HG02943 (cell line): ENCODE measurements around the gene IL17B.

ENCODE experiments used
- ATAC-seq: cut with Tn5 transposase; IDR thresholded peaks from one replicate; pipeline ENCODE4 v1.9.1; 2021; ENCODE audit warnings: mild to moderate bottlenecking, low read depth, moderate library complexity; ENCODE audit not compliant: unreplicated experiment

Gene IL17B

DNA sequence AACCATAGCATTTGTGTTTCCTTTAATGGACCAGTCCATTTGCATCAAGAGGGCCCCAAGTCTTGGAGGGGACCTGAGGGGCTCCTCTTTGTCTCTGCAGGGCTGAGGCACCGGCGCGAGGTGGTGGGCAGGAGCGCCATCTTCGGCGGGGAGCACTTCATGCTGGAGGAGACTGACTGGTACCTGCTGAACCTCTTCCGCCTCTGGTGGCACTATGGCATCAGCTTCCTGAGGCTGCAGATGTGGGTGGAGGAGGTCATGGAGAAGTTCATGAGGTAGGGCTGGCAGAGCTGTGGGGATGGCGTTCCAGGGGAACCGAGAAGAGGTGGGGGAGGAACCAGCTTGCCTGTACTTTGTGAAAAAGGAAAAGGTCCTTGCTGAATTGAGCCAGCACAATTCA is 15.2 kb downstream of the IL17B start:
- ATAC-seq = no peak

DNA sequence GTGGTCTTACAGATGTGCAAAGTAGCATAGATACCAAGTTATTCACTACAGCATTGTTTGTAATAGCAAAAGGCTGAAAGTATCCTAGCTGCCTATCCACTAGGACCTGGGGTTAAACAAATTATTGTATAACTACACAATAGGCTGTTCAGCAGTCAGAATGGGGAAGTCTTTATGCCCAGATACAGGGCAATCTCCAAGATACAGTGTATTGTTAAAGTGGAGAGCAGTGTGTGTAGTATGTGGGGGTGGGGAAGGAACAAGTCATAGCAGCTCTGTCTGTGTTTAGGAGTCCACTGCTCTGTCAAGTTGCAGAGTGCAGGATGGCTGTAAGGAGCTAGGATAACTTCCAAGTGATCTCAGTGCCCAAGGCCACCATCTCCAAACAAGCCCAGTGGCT is 15.7 kb downstream of the IL17B start:
- no peak for ATAC-seq

DNA sequence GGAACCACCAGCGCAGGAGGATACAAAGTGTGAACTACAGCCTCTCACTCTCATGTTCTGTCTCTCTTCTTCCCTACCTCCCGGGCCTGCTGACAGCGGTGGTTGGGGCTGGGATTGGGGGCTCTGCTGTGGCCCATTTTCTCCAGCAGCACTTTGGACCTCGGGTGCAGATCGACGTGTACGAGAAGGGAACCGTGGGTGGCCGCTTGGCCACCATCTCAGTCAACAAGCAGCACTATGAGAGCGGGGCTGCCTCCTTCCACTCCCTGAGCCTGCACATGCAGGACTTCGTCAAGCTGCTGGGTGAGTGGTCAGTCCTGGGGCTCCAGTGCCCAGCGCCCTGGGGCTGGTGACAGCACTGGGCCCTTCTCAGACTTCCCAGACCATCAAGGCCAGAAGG is 16.6 kb downstream of the IL17B start:
- no peak for ATAC-seq

DNA sequence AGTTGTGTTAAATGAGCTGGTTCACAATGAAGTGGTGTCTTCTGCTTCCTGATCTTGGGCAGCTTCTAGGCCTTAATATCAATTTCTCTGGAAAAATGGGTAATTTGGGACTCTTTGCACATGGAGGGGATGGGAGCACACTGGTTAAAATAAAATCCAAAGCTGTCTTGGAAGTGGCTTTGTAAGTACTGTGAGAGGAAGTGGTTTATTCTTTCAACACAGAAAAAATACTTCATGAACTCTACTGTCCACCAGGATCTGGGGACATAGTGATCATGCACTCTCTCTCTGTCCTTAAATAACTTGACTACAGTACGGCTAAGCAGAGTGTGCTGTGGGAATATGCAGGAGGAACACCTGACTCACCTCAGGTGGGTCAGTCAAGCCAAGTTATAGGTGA is 18.8 kb downstream of the IL17B start:
- no peak for ATAC-seq

DNA sequence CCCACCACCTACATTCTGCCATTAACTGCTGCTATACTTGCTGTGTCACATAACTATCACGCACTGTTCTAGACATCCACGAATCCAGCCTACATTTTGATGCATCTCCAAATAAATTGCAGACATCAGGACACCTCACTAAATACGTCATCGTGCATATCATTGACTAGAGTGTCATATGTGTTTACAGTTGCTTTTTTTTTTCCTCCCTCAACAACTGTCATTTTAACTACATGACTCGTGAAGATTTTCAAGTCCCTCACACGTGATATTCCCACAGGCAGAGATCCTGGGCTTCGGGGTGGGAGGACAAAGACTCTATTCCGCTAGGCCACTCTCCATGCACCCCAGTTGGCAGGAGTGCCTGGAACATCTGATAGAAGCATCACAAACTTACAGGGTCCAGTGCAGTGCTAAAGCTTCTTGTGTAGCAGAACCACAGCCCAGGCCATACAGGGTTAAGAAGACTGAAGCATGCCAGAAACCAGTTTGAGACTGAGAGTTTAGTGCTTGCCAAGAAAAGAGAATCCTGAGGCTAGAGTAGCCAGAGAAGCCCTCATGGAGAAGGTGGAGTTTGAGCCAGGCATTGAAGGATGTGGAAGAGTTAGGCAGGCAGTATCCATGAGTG is 20.1 kb downstream of the IL17B start:
- no peak for ATAC-seq

DNA sequence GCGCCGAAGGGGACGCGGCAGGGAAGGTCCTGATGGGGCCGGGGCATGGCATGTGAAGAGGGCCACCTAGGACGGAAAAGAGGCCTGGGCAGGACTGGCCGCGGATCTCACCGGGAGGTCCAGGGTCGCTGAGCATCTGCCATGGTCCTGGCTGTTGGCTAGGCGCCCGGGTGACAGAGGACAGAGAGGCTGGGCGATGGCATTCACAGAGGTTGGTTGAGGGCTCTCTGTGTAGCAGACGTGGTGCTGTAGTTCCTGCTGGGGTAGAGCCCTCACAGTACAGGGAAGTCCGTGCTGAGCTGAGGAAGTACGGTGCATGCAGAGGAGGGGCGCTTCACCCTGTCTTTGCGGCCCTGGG is 20.8 kb downstream of the IL17B start:
- peak; percentile 9 for ATAC-seq

DNA sequence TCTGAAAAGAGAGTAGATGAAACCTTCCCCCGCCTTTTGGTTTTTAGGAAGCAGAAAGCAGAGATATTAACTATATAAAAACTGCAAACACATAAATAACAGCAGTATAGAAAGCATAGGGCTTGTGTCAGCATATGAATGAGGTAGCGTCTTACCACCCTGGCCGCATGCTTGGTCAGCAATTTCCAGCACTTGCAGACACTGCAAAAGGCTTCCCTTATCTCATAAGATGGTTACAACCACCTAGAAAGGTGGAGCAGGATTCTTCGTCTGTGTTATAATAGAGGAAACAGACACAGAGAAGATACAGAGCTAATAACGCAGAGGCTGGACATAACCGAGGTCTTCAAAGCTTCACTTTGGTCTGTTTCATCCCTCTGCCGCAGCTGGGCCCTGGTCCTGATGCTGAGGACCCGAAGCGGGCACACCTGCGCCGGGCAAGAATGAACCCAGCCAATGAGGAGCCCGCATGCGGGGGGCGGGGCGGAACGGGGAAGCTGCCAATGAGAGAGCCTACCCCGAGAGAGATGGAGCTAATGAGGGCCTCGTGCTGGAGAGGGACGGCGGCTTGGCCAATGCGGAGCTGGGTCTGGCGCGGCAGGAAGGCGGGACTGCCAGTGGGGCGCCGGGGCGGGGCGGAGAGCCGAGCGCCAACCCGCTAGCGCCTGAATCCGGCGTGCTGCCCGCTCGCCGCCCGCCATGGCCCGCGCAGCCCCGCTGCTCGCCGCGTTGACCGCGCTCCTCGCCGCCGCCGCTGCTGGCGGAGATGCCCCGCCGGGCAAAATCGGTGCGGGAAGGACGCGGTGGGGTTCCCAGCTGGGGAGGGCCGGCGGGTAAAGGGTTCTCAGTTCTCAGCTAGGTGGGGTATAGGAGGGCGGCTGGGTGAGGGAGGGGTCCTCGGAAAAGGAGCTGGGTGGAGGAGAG is 21.5 kb downstream of the IL17B start, which contains the start of gene PCYOX1L:
Gene PCYOX1L, plus strand, starts transcription at position 677 of the 924 bp plus-strand sequence. Its CDS starts 23 bp downstream, at position 700.
- peak; percentile 100 for ATAC-seq

DNA sequence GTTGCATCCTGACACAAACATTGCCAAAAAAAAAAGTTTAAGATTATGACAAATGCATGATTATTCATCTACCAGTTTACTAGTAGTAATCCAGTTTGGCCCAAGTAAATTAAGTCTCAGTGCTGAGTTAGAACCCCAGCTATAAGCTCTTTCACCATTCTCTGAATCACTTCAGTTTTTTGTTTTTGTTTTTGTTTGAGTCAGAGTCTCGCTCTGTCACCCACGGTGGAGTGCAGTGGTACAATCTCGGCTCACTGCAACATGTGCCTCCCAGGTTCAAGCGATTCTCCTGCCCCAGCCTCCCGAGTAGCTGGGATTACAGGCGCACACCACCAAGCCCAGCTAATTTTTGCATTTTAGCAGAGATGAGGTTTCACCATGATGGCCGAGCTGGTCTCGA is 22.7 kb downstream of the IL17B start:
- ATAC-seq = no peak

DNA sequence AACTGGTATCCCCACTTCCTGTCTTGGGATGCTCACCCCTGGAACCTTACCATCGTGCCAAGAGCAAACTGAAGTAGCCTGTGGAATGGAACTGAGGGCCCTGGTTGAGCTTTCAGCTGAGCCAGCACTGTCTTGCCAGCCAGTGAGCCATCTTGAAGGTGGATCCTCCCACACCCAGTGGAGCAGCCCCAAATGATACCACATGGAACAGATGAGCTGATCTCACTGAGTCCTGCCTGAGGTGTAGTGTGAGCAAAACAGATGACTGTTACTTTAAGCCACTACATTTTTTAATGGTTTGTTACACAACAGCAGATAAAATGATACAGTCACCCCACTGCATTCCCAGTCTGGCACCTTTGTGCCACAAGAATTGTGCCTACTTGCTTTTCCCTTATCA is 23.4 kb downstream of the IL17B start:
- ATAC-seq = no peak

DNA sequence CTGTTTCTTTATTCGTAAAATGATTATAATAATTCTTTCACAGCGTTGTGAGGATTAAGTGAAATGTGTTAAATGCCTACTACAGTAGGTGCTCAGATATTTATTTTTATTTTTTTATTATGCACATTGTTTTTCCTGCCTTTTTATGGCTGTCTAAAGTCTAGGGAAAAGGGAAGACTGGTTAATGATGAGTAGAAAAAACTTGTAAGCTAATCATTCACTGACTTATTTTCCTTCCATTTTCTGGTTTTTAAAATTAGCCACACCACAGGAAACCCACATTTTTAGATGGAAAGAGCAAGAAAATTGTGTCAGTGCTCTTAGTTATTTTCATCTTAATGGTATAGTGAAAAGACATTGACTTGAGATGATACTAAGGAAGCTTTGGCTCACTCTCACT is 25.2 kb downstream of the IL17B start:
- ATAC-seq = no peak

DNA sequence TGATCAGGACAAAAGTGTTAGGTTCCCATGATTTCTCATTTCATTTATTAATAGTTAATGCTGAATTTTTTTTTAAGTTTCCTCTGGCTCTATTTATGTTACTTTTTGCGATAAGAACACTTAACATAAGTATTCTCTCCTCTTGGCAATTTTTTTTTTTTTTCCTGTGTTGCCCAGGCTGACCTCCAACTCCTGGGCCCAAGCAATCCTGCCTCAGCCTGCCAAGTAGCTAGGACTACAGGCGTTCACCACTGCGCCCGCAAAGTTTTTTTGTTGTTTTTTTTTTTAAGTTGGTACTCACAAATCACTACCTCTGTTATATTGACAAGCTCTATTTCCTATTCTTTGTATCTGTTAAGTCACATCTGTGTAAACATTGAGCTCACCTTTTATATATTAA is 26.9 kb downstream of the IL17B start:
- no peak for ATAC-seq

DNA sequence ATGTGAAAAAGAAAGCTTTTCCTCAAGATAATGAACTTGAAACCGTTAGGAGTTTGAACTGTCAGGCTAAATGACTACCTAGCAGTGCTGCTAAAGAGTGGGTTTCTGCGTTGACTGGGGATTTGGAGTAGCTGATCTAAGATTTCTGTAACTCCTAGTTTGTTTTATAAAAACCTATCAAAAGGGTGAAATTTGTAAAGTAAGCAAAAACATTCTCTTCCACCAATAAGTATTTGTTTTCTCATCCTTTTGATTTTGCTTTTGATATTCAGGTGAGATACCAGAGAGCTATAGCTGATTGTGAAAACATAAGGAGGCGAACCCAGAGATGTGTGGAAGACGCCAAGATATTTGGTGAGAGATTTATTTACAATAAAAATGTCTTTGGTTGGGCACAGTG is 29.7 kb downstream of the IL17B start:
- ATAC-seq = no peak

DNA sequence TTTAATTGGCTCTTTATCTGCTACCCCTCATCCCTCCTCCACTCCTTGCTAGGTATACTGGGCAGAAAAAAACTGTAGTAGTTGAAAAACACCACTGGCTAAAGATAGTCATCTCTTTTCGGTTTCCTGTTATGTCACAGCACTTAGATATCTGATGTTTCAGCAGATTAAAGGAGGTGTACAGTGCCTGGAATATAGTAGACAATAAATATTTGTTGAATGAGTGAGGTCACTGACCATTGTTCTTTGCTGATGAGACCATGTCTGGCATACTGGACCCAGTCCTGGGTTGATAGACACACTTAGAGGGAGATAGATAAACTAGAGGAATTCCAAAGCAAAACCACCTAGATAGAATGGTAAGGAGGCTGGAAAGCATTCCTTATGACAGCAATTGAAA is 30.6 kb downstream of the IL17B start:
- ATAC-seq = no peak

DNA sequence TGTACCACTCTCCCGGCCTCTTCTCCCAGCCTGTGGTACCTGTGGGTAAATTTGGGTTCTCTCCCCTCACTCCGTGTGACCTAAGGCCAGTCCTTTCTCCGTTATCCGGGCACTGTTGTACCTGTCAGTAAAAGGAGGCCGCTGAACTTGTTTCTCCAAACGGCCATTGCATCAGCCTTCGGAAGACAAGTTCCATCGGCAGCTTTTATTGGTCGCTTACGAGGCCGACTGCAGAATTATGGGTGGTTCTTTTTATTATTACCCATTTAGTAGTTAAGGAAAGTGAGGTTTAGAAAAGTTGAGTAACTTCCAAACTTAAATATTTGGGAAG is 33.2 kb downstream of the IL17B start:
- ATAC-seq = no peak

DNA sequence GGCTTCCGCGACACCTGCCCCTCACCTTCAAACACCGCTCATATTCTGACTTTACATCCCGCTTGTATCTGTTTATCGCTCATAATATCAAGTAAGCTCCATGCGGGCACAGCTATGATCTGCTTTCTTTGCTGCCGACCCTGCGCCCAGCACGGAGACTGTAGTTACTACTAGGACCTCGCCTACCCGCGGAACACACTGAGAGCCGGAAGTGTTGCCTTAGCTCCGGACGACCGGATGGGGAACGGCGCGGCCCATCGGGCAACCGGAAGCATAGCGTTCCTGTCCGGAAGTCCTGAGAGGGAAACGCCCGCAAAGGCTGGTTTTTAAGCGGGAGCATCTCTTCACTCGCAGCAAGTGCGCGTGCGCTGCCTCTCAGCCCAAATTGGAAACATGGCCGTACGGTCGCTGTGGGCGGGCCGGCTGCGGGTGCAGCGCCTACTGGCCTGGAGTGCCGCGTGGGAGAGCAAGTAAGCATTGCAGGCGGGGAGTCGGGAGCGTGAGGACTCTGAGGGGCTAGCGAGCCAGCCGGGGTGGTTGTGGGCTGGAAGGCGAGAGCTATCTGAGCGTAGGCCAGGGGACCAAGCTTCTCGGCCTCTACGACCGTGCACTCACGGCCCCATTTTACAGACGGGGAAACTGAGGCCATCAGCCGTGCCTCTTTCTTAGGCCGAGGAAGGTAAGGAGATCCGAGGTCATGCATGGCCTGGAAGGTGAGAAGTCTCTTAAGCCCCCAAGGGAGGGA is 33.8 kb downstream of the IL17B start, which contains the start of gene GRPEL2:
Gene GRPEL2, plus strand, starts transcription at position 353 of the 745 bp plus-strand sequence. Its CDS starts 41 bp downstream, at position 394.
- peak; percentile 95 for ATAC-seq

DNA sequence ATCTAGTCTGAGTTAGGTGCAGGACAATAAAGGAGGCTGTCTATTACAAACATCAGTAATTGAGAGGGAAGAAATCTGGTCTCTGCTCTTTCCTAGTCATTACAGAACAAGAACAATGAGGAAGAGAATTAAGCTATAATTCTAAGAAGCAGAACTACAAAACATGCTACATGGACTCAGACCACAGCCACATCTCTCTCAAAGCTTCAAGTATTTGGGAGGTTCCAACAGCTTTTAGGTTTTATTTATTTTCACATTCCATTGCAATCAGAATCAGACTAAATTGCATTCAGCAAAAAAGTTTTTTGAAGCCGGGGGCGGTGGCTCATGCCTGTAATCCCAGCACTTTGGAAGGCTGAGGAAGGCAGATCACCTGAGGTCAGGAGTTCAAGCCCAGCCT is 34.9 kb downstream of the IL17B start:
- ATAC-seq = no peak

DNA sequence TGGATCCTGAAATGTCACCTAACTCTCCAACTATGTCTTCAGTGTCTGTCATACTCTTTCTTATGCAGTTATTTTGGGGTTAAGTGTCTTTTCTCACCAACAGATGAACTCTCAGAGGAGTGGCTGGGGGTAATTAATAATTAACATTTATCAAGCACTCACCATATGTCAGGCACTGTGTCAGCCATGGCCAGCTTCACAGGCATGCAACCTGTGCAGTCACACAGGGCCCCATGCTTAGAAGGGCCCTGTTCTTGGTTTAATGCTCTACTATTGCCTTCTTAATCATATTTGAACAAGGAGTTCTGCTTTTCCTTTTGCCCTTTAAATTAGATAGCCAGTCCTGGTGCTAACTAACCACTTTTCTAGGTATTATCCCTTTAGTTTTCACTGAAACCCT is 37.2 kb downstream of the IL17B start:
- peak; percentile 39 for ATAC-seq

DNA sequence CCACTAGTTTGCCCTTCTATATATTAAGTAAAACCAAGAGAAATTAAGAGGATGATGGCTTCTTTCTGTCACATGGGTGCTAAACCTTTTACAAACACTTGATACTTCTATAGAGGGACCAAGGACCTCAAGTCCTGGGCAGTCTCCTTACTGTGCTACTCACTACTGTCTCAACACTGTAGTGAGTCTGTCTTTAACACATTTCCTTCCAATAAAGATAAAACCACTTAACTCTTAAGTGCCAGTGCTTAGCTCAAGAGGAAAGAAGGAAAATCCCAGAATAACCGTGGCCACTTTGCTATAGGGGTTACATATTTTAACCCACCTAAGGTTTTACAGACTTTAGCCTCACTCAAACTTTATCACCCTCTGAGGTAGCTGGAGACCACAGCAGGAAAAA is 38.2 kb downstream of the IL17B start:
- no peak for ATAC-seq

DNA sequence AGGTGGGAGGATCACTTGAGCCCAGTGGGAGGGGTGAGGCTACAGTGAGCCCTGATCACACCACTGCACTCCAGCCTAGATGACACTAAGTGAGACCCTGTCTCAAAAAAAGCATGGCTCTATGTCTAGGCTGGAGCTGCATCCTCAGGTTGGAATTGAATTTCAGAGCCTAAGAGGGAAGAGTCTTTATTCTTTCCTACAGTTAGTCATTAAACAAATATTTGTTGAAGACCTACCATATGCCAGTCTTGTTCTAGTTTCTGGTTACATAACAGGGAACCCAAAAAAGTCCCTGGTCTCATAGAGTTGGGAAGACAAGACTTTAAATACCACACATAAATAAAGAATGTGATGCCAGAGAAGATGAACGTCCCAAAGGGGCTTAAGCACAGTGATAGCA is 40.7 kb downstream of the IL17B start:
- no peak for ATAC-seq

DNA sequence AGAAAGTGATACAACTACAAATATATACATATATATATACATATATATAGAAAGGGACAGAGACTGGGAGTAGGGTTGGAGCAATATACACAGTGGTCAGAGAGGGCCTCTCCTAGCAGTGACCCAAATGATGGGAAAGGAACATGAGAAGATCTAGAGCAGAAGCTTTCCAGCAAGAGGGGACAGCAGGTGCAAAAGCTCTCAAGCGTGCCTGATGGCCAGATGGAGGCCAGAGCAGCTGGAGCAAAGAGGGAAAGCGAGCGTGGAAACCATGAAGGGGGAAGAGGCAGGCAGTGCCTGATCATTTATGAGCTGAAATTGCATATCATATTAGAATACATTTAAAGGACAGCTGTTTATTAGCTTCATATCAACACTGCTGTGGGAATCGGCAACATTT is 41.4 kb downstream of the IL17B start:
- no peak for ATAC-seq

DNA sequence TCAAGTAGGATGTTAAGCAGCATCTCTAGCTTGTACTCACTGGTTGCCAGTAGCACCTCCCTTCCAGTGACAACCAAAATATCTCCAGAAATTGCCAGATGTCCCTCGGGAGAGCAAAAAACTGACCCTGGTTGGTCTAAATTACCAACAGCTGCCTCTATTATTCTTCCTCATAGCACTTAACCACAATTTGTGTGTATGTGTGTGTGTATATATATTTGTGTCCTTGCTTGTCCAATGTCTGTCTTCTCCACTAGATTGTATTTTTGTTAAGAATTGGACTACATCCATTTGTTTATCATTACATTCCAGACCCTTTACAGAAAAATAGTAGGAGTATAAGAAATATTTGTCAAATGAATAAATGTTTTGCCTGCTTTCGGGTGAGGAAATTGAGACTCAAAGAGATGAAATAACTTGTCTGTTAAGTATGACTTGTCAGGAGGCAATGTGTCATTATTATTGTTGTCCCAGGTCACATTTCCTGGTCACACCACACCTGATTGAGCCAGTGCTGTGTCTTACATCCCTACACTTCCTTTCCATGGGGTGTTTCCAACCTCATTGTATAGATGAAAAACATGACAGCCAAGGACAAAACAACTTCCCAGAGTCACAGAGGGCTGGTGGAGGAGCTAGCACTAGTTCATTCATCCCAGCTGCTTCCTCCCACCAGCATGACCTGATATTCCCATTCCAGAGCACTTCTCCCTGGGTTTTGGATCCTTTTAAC is 45.2 kb downstream of the IL17B start:
- ATAC-seq = no peak
